ENCODE measurements around the gene SPRR3.

The SPRR3 gene

DNA sequence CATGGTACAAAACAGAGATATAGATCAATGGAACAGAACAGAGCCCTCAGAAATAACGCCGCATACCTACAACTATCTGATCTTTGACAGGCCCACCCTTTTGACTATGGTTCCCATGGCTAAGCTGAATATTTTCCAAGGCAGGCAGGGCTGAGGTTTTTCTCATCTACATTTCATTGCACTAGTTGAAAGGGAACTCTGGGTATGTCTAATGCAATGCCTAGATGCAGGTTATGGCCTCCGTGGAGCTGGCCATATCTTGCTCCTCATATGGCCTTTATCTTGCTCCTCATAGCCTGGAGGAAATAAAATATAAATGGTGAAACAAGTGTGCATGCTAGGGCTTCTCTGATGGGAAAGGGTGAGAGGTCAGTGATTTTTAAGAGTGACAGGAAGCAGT lies 44.0 kb upstream of the SPRR3 start:
- Histone ChIP-seq H3K27me3 (ENCODE audit: insufficient read depth, low read length) (no peaks in the 10 kb centered on the region), H3K9me3 (ENCODE audit: low read length) (no peaks in the 10 kb centered on the region), H3F3A (ENCODE audit: insufficient read depth, low read length) (no peaks in the 10 kb centered on the region), H3K4me1 (ENCODE audit: insufficient read depth, low read length, severe bottlenecking) (no peaks in the 10 kb centered on the region), H3K79me2 (ENCODE audit: insufficient read depth, low read length) (no peaks in the 10 kb centered on the region), H3K9ac (ENCODE audit: low read length) (no peak overlapping the region), H4K20me1 (ENCODE audit: insufficient read depth, low read length) (no peaks in the 10 kb centered on the region), H2AFZ (ENCODE audit: low read length) (no peak overlapping the region), H3K27ac (ENCODE audit: low read depth, low read length, poor library complexity, severe bottlenecking) (no peak overlapping the region), H3K36me3 (ENCODE audit: insufficient read depth, low read length) (no peaks in the 10 kb centered on the region), H3K9me2 (ENCODE audit: low read depth, low read length) (no peaks in the 10 kb centered on the region), H3K4me2 (ENCODE audit: low read length) (no peak overlapping the region), H3K4me3 (ENCODE audit: low read depth, low read length, poor library complexity, severe bottlenecking) (no peak overlapping the region)
- TF ChIP-seq EZH2 (IDR thresholded peaks at IDR 0.05; ENCODE audit: borderline replicate concordance, low read length), result no peak
- TF ChIP-seq, protein P1, sequence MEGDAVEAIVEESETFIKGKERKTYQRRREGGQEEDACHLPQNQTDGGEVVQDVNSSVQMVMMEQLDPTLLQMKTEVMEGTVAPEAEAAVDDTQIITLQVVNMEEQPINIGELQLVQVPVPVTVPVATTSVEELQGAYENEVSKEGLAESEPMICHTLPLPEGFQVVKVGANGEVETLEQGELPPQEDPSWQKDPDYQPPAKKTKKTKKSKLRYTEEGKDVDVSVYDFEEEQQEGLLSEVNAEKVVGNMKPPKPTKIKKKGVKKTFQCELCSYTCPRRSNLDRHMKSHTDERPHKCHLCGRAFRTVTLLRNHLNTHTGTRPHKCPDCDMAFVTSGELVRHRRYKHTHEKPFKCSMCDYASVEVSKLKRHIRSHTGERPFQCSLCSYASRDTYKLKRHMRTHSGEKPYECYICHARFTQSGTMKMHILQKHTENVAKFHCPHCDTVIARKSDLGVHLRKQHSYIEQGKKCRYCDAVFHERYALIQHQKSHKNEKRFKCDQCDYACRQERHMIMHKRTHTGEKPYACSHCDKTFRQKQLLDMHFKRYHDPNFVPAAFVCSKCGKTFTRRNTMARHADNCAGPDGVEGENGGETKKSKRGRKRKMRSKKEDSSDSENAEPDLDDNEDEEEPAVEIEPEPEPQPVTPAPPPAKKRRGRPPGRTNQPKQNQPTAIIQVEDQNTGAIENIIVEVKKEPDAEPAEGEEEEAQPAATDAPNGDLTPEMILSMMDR (IDR thresholded peaks at IDR 0.05; ENCODE audit: low read length), result no peak

GRCh38 chr1:152959273-152959672 lies 42.3 kb upstream of the SPRR3 start:
- no peaks in the 10 kb centered on the region for H3K27me3 ChIP-seq (ENCODE audit: insufficient read depth, low read length)
- no peaks in the 10 kb centered on the region for H3K79me2 ChIP-seq (ENCODE audit: insufficient read depth, low read length)
- no peaks in the 10 kb centered on the region for H3K9me2 ChIP-seq (ENCODE audit: low read depth, low read length)
- H2AFZ ChIP-seq (ENCODE audit: low read length), result no peak overlapping the region
- H3K27ac ChIP-seq (ENCODE audit: low read depth, low read length, poor library complexity, severe bottlenecking), result no peak overlapping the region
- H3F3A ChIP-seq (ENCODE audit: insufficient read depth, low read length), result no peaks in the 10 kb centered on the region
- no peaks in the 10 kb centered on the region for H3K36me3 ChIP-seq (ENCODE audit: insufficient read depth, low read length)
- H4K20me1 ChIP-seq (ENCODE audit: insufficient read depth, low read length), result no peaks in the 10 kb centered on the region
- no peaks in the 10 kb centered on the region for H3K9me3 ChIP-seq (ENCODE audit: low read length)
- H3K4me1 ChIP-seq (ENCODE audit: insufficient read depth, low read length, severe bottlenecking), result no peaks in the 10 kb centered on the region
- no peak overlapping the region for H3K9ac ChIP-seq (ENCODE audit: low read length)
- no peak overlapping the region for H3K4me3 ChIP-seq (ENCODE audit: low read depth, low read length, poor library complexity, severe bottlenecking)
- no peak for TF ChIP-seq EZH2 (IDR thresholded peaks at IDR 0.05; ENCODE audit: borderline replicate concordance, low read length)
- TF ChIP-seq, protein P1 (IDR thresholded peaks at IDR 0.05; ENCODE audit: low read length), result no peak
- no peak overlapping the region for H3K4me2 ChIP-seq (ENCODE audit: low read length)

DNA sequence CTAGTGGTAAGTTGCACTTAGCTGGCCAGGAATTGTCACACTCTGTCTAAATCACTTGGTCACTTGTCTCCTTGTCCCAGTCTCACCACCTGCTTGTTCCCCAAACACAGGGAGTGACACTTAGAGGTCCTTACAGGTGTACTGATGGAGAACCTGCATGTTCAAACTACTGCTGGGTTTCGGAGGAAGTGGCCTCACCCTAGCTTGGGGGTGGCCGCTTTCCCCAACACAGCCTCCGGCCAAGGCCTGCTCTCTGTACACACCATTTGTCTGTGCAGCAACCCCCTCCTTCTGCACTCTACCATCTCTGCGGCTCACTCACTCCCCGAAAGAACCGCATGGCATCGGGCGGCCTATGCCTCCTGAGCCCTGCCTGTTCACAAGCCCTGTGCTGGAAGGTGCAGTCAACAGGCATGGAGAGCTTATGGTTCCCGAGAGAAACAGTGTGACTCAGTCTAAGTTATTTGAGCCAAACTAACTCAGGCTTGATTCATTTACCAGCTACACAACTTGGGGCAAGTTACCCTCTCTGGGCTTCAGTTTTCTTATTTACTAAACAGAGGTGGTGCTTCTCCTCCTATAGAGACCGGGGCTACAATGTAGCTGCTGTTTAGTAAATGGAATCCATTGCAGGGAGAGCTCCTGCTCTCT lies 41.6 kb upstream of the SPRR3 start:
- no peaks in the 10 kb centered on the region for H3K27me3 ChIP-seq (ENCODE audit: insufficient read depth, low read length)
- H3K79me2 ChIP-seq (ENCODE audit: insufficient read depth, low read length), result no peaks in the 10 kb centered on the region
- H3K27ac ChIP-seq (ENCODE audit: low read depth, low read length, poor library complexity, severe bottlenecking), result no peak overlapping the region
- H3K9ac ChIP-seq (ENCODE audit: low read length), result no peak overlapping the region
- no peaks in the 10 kb centered on the region for H3K4me1 ChIP-seq (ENCODE audit: insufficient read depth, low read length, severe bottlenecking)
- H3K9me2 ChIP-seq (ENCODE audit: low read depth, low read length), result no peaks in the 10 kb centered on the region
- H2AFZ ChIP-seq (ENCODE audit: low read length), result no peak overlapping the region
- no peaks in the 10 kb centered on the region for H4K20me1 ChIP-seq (ENCODE audit: insufficient read depth, low read length)
- H3K9me3 ChIP-seq (ENCODE audit: low read length), result no peaks in the 10 kb centered on the region
- H3K4me2 ChIP-seq (ENCODE audit: low read length), result no peak overlapping the region
- no peaks in the 10 kb centered on the region for H3K36me3 ChIP-seq (ENCODE audit: insufficient read depth, low read length)
- H3F3A ChIP-seq (ENCODE audit: insufficient read depth, low read length), result no peaks in the 10 kb centered on the region
- H3K4me3 ChIP-seq (ENCODE audit: low read depth, low read length, poor library complexity, severe bottlenecking), result no peak overlapping the region
- TF ChIP-seq EZH2 (IDR thresholded peaks at IDR 0.05; ENCODE audit: borderline replicate concordance, low read length), result no peak
- TF ChIP-seq, protein P1 (IDR thresholded peaks at IDR 0.05; ENCODE audit: low read length), result no peak

Measured in OCI-LY1 (cell line).